Mesothelial cell of epicardium (in vitro differentiated cells): ENCODE data around the gene SCPEP1. TPM values are rescaled to one million over a fixed set of nuclear protein-coding genes. Genes with fewer than 3 reads are reported as not detected.

ENCODE experiments used
- DNase-seq, 2 experiments: peaks; one replicate each; pipeline ENCODE4 v3.0.0; 2021; ENCODE audit warnings: low spot score in 2 of 2; ENCODE audit not compliant: unreplicated experiment in 2 of 2
- H3K27ac Mint-ChIP-seq: 2 replicates; pipeline ENCODE4 v1.8.0; 2021; ENCODE audit warnings: mixed read lengths
- H3K27me3 Mint-ChIP-seq: 2 replicates; pipeline ENCODE4 v1.8.0; 2021; ENCODE audit warnings: low read depth, mixed read lengths
- H3K36me3 Mint-ChIP-seq: 2 replicates; pipeline ENCODE4 v1.8.0; 2021; ENCODE audit warnings: mixed read lengths
- H3K4me1 Mint-ChIP-seq: 2 replicates; pipeline ENCODE4 v1.8.0; 2021; ENCODE audit warnings: mixed read lengths
- H3K4me3 Mint-ChIP-seq: 2 replicates; pipeline ENCODE4 v1.8.0; 2021; ENCODE audit warnings: mild to moderate bottlenecking, moderate library complexity, mixed read lengths
- H3K9me3 Mint-ChIP-seq: 2 replicates; pipeline ENCODE4 v1.8.0; 2021; ENCODE audit warnings: mixed read lengths
- total RNA-seq: library from RNA; stranded (reverse); gene quantifications from 3 replicates; pipeline ENCODE4 v1.2.1, GENCODE V29; 2021
- TF ChIP-seq, protein P1 (sequence below): fragments of 200-600 bp; sonication (generic); IDR thresholded peaks from one replicate; pipeline ENCODE4 v1.5.0; 2021; ENCODE audit warnings: antibody characterized with exemption; ENCODE audit not compliant: unreplicated experiment

Gene SCPEP1
- total RNA-seq, 1 donor from 2014 or later: 49.1 TPM

DNA sequence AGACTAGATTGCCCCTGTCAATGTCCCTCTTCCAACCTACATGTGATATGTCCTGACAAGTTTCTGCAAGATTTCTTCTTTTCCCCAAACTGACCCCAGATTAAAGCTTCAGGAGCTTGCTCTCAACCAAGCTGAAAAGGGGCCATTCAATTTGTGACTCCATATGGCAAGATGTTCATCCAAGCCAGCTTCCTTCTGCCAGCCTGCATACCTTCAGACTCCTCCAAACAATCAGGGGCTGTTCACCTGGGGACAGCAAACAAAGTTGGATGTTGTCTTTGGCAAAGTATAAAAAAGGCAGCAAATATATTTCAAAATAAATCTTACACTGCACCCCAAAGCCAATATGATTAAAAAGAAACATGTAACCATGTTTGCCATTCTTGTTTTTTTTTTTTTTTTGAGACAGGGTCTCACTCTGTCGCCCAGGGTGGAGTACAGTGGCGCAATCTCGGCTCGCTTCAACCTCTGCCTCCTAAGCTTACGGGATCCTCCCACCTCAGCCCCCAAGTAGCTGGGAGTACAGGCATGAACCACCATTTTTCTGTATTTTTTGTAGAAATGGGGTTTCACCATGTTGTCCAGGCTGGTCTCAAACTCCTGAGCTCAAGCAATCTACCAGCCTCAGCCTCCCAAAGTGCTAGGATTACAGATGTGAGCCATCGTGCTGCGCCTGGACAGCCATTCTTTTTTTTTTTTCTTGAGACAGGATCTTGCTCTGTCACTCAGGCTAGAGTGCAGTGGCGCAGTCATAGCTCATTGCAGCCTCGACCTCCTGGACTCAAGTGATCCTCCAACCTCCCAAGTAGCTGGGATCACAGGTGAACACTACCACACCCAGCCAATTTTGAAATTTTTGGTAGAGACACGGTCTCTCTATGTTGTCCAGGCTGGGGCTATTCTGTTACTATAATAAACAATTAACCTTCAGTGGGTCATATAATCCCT, 57.1 kb downstream of the SCPEP1 start:
- TF ChIP-seq, protein P1, sequence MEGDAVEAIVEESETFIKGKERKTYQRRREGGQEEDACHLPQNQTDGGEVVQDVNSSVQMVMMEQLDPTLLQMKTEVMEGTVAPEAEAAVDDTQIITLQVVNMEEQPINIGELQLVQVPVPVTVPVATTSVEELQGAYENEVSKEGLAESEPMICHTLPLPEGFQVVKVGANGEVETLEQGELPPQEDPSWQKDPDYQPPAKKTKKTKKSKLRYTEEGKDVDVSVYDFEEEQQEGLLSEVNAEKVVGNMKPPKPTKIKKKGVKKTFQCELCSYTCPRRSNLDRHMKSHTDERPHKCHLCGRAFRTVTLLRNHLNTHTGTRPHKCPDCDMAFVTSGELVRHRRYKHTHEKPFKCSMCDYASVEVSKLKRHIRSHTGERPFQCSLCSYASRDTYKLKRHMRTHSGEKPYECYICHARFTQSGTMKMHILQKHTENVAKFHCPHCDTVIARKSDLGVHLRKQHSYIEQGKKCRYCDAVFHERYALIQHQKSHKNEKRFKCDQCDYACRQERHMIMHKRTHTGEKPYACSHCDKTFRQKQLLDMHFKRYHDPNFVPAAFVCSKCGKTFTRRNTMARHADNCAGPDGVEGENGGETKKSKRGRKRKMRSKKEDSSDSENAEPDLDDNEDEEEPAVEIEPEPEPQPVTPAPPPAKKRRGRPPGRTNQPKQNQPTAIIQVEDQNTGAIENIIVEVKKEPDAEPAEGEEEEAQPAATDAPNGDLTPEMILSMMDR: no peak
- H3K4me1 Mint-ChIP-seq: peaks cover 20% of the 10 kb centered on the region
- peaks cover 12% of the 10 kb centered on the region for H3K27me3 Mint-ChIP-seq
- no peak overlapping the region for H3K4me3 Mint-ChIP-seq
- H3K36me3 Mint-ChIP-seq: peaks cover 1% of the 10 kb centered on the region
- DNase-seq: no peak
- no peak overlapping the region for H3K27ac Mint-ChIP-seq
- H3K9me3 Mint-ChIP-seq: no peaks in the 10 kb centered on the region

DNA sequence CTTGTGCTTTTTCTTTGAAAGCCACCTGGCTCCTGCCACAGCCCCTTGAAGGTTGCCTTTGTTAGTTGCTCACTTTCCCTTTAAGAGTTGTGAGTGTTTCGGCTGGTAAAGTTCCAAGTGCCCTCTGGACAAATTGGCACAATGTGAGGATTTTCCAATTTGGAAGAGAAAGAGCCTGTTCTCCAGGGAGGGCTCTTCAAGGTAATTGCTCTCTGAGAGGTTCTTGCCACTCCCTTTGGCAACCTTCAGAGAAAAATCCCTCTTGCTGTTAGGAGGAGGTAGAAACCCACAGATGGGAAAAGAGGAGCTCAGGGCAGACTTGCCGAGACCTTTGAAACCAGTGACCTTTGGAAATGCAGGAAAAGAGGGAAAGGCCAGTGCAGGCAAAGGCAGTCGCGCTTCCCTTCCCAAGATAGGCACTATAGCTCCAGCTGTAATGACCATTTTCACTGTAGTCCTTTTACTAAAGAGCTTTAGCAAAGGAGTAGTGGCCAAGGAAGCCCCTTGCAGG, 58.1 kb downstream of the SCPEP1 start:
- H3K4me3 Mint-ChIP-seq: no peak overlapping the region
- TF ChIP-seq, protein P1: no peak
- H3K4me1 Mint-ChIP-seq: peaks cover 20% of the 10 kb centered on the region
- no peaks in the 10 kb centered on the region for H3K36me3 Mint-ChIP-seq
- DNase-seq: no peak
- peaks cover 12% of the 10 kb centered on the region for H3K27me3 Mint-ChIP-seq
- no peaks in the 10 kb centered on the region for H3K9me3 Mint-ChIP-seq
- H3K27ac Mint-ChIP-seq: no peak overlapping the region

DNA sequence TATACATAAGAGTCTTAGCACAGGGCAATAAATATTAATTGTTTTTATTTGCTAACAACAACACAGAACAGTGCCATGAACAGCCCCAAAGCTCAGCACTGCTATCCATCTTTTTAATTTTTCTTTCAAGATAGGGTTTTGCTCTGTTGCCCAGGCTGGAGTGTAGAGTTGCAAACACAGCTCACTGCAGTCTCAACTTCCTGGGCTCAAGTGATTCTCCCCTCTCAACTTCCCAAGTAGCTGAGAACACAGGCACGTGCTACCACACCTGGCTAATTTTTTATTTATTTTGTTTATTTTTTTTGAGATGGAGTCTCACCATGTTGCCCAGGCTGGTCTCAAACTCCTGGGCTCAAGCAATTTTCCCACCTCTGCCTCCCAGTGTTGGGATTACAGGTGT, 59.5 kb downstream of the SCPEP1 start:
- Mint-ChIP-seq H3K4me3 (no peak overlapping the region), H3K4me1 (peaks cover 19% of the 10 kb centered on the region), H3K9me3 (no peaks in the 10 kb centered on the region), H3K27me3 (peaks cover 14% of the 10 kb centered on the region), H3K36me3 (no peaks in the 10 kb centered on the region), H3K27ac (no peak overlapping the region)
- no peak for DNase-seq
- TF ChIP-seq, protein P1: no peak

DNA sequence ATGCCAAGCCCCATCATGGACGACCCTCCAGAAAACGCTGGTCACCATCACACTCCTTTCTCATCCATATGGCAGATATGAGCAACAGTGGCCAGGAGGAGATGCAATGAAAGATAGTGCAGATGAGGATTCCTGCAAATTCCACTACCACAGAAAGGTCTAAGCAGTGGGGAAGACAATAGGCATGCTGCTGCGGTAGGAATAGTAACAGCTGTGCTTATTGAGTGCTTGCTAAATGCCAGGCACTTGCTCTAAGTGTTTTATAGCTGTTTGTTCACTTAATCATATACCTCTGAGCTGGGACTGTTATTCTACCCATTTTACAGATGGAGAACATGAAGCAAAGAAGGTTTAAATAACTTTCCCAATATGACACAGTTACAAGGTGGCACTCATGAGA, 60.6 kb downstream of the SCPEP1 start:
- Mint-ChIP-seq H3K4me3 (no peak overlapping the region), H3K27me3 (peaks cover 17% of the 10 kb centered on the region)

DNA sequence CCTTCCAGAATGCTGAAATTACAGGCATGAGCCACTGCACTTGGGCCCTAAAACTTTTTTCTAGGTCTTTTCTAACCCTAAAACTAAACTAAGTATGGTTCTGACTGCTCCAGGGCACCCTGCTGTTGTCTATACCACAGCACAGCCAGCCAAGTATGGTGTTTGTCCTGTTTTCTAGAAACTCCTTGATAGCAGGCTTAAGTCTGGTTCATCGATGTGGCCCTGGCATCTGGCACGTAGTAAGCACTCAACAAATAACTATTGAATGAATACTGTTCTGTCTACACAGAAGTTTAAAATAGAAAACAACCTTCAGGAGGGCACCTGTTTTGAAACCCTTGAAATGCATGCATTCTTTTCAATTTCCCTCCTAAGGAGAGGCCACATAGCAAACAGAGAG, 62.6 kb downstream of the SCPEP1 start:
- Mint-ChIP-seq H3K9me3 (no peaks in the 10 kb centered on the region), H3K4me1 (peaks cover 5% of the 10 kb centered on the region), H3K36me3 (no peaks in the 10 kb centered on the region), H3K27me3 (peaks cover 17% of the 10 kb centered on the region), H3K4me3 (no peak overlapping the region), H3K27ac (no peak overlapping the region)
- TF ChIP-seq, protein P1: no peak
- no peak for DNase-seq

More for the DNA sequence above, 60.6 kb downstream of the SCPEP1 start:
- TF ChIP-seq, protein P1: no peak
- DNase-seq: no peak
- Mint-ChIP-seq H3K27ac (no peak overlapping the region), H3K9me3 (no peaks in the 10 kb centered on the region), H3K36me3 (no peaks in the 10 kb centered on the region), H3K4me1 (peaks cover 10% of the 10 kb centered on the region)
